SU-DHL-6 (cell line): ENCODE data around the gene IL22RA2.

Experiments used
- H2AFZ ChIP-seq: fragments of 200-600 bp; sonication (generic); 2 replicates; pipeline ENCODE4 v1.6.1; 2014; ENCODE audit warnings: low read depth, mild to moderate bottlenecking, moderate library complexity, mixed read lengths, antibody characterized with exemption, low read length; ENCODE audit not compliant: severe bottlenecking
- H3F3A ChIP-seq: fragments of 200-600 bp; shearing (Covaris generic); 2 replicates; pipeline ENCODE4 v1.6.0; 2016; ENCODE audit warnings: antibody characterized with exemption, mild to moderate bottlenecking; ENCODE audit not compliant: insufficient read depth
- H3K27ac ChIP-seq: fragments of 200-600 bp; sonication (generic); 2 replicates; pipeline ENCODE4 v1.5.1; 2016; ENCODE audit warnings: low read depth, mild to moderate bottlenecking, low read length, moderate library complexity, mixed read lengths
- H3K27me3 ChIP-seq: fragments of 200-600 bp; sonication (generic), shearing (Covaris generic); 2 replicates; pipeline ENCODE4 v1.6.0; 2014; ENCODE audit warnings: mild to moderate bottlenecking, low read length
- H3K36me3 ChIP-seq: fragments of 200-600 bp; sonication (generic); 2 replicates; pipeline ENCODE4 v1.6.1; 2014; ENCODE audit warnings: mild to moderate bottlenecking, low read length, mixed read lengths
- H3K4me2 ChIP-seq: fragments of 300-600, 200-600 bp; shearing (Covaris generic), sonication (generic); 2 replicates; pipeline ENCODE4 v1.6.0; 2014; ENCODE audit warnings: low read length, low read depth, mild to moderate bottlenecking; ENCODE audit not compliant: poor library complexity, severe bottlenecking
- H3K4me3 ChIP-seq: fragments of 200-600 bp; sonication (generic); 2 replicates; pipeline ENCODE4 v1.5.1; 2014; ENCODE audit warnings: antibody characterized with exemption, low read length, mild to moderate bottlenecking, mixed read lengths; ENCODE audit not compliant: insufficient read depth, poor library complexity, severe bottlenecking
- H3K79me2 ChIP-seq: fragments of 200-600 bp; sonication (generic); 2 replicates; pipeline ENCODE4 v1.6.1; 2014; ENCODE audit warnings: mild to moderate bottlenecking, low read length, moderate library complexity; ENCODE audit not compliant: insufficient read depth
- H3K9ac ChIP-seq: fragments of 200-600 bp; sonication (generic); 2 replicates; pipeline ENCODE4 v1.7.0; 2014; ENCODE audit warnings: mild to moderate bottlenecking, low read length
- H3K9me2 ChIP-seq: fragments of 200-600 bp; sonication (generic); replicated peaks from 2 replicates; pipeline ENCODE4 v1.6.1; 2014; ENCODE audit warnings: low read length; ENCODE audit not compliant: insufficient read depth
- H3K9me3 ChIP-seq: fragments of 200-600 bp; sonication (generic); 2 replicates; pipeline ENCODE4 v1.6.1; 2014; ENCODE audit warnings: low read length, mixed read lengths; ENCODE audit not compliant: insufficient read depth
- H4K20me1 ChIP-seq: fragments of 200-600 bp; sonication (generic); 2 replicates; pipeline ENCODE4 v1.6.1; 2014; ENCODE audit warnings: low read depth, mild to moderate bottlenecking, antibody characterized with exemption, low read length, moderate library complexity, mixed read lengths
- CTCF ChIP-seq: fragments of 200-600 bp; sonication (generic); IDR thresholded peaks from one replicate; pipeline ENCODE4 v1.5.1; 2017; ENCODE audit warnings: antibody characterized with exemption, mild to moderate bottlenecking, low read length, moderate library complexity; ENCODE audit not compliant: insufficient read depth, poor library complexity, severe bottlenecking
- EZH2phosphoT487 ChIP-seq: fragments of 200-600 bp; sonication (generic), shearing (Covaris generic); conservative IDR thresholded peaks from 2 replicates; pipeline ENCODE4 v1.6.1; 2018; ENCODE audit warnings: mild to moderate bottlenecking, antibody characterized with exemption, low read length, moderate library complexity, mixed read lengths

IL22RA2 gene

GRCh38 chr6:137117581-137117980 is 55.9 kb downstream of the IL22RA2 start:
- no peaks in the 10 kb centered on the region for H3F3A ChIP-seq
- no peaks in the 10 kb centered on the region for H4K20me1 ChIP-seq
- no peaks in the 10 kb centered on the region for H3K9me3 ChIP-seq
- H3K79me2 ChIP-seq, result no peaks in the 10 kb centered on the region
- no peaks in the 10 kb centered on the region for H3K36me3 ChIP-seq
- H3K9ac ChIP-seq, result no peak overlapping the region
- H3K27ac ChIP-seq, result no peak overlapping the region
- H3K4me3 ChIP-seq, result no peak overlapping the region
- no peak overlapping the region for H3K4me2 ChIP-seq
- no peaks in the 10 kb centered on the region for H3K27me3 ChIP-seq
- H2AFZ ChIP-seq, result no peak overlapping the region
- TF ChIP-seq EZH2phosphoT487 (no peak), CTCF (no peak)
- no peaks in the 10 kb centered on the region; the same call in 1 of the 2 replicates for H3K9me2 ChIP-seq

GRCh38 chr6:137116807-137117206 is 56.6 kb downstream of the IL22RA2 start:
- Histone ChIP-seq H3K27me3 (no peaks in the 10 kb centered on the region), H3K4me2 (no peak overlapping the region), H2AFZ (no peak overlapping the region), H3K9me3 (no peaks in the 10 kb centered on the region), H3K9me2 (no peaks in the 10 kb centered on the region; the same call in 1 of the 2 replicates), H3K9ac (no peak overlapping the region), H3K27ac (no peak overlapping the region), H4K20me1 (no peaks in the 10 kb centered on the region), H3K36me3 (no peaks in the 10 kb centered on the region), H3F3A (no peaks in the 10 kb centered on the region), H3K4me3 (no peak overlapping the region), H3K79me2 (no peaks in the 10 kb centered on the region)
- TF ChIP-seq EZH2phosphoT487, result no peak

GRCh38 chr6:137115658-137116057 is 57.8 kb downstream of the IL22RA2 start:
- no peaks in the 10 kb centered on the region for H3K27me3 ChIP-seq
- H3F3A ChIP-seq, result no peaks in the 10 kb centered on the region
- no peak overlapping the region for H3K27ac ChIP-seq
- H3K36me3 ChIP-seq, result no peaks in the 10 kb centered on the region
- H2AFZ ChIP-seq, result no peak overlapping the region
- H3K9me3 ChIP-seq, result no peaks in the 10 kb centered on the region
- no peak overlapping the region for H3K4me2 ChIP-seq
- H3K9ac ChIP-seq, result no peak overlapping the region
- H3K79me2 ChIP-seq, result no peaks in the 10 kb centered on the region
- no peak for TF ChIP-seq EZH2phosphoT487
- TF ChIP-seq CTCF, result no peak
- H3K4me3 ChIP-seq, result no peak overlapping the region
- no peaks in the 10 kb centered on the region for H4K20me1 ChIP-seq
- H3K9me2 ChIP-seq, result no peaks in the 10 kb centered on the region; the same call in 1 of the 2 replicates

GRCh38 chr6:137112067-137112355 is 61.4 kb downstream of the IL22RA2 start:
- H3K36me3 ChIP-seq, result no peaks in the 10 kb centered on the region
- H3K9ac ChIP-seq, result no peak overlapping the region
- H3K4me2 ChIP-seq, result no peak overlapping the region
- H3K27ac ChIP-seq, result no peak overlapping the region
- no peaks in the 10 kb centered on the region for H4K20me1 ChIP-seq
- no peaks in the 10 kb centered on the region; the same call in 1 of the 2 replicates for H3K9me2 ChIP-seq
- H2AFZ ChIP-seq, result no peak overlapping the region
- no peaks in the 10 kb centered on the region for H3F3A ChIP-seq
- no peaks in the 10 kb centered on the region for H3K27me3 ChIP-seq
- H3K79me2 ChIP-seq, result no peaks in the 10 kb centered on the region
- no peaks in the 10 kb centered on the region for H3K9me3 ChIP-seq
- no peak overlapping the region for H3K4me3 ChIP-seq
- no peak for TF ChIP-seq EZH2phosphoT487
- no peak for TF ChIP-seq CTCF
